Activated naive CD8-positive, alpha-beta T cell treated with anti-CD3 and anti-CD28 coated beads, Interleukin-2, amount 50 U/mL, for 16 hours (primary cell): ENCODE results near the gene TRAF3IP1.
"Not testable (repeated sequence)": the region's sequence is repeated elsewhere in the genome, so short reads cannot be mapped to it uniquely, and the experiment has no call there.

ENCODE experiments used
- DNase-seq: peaks from one replicate; pipeline ENCODE4 v3.0.0-alpha.2; 2020; ENCODE audit warnings: low read depth, low spot score

Gene TRAF3IP1, protein sequence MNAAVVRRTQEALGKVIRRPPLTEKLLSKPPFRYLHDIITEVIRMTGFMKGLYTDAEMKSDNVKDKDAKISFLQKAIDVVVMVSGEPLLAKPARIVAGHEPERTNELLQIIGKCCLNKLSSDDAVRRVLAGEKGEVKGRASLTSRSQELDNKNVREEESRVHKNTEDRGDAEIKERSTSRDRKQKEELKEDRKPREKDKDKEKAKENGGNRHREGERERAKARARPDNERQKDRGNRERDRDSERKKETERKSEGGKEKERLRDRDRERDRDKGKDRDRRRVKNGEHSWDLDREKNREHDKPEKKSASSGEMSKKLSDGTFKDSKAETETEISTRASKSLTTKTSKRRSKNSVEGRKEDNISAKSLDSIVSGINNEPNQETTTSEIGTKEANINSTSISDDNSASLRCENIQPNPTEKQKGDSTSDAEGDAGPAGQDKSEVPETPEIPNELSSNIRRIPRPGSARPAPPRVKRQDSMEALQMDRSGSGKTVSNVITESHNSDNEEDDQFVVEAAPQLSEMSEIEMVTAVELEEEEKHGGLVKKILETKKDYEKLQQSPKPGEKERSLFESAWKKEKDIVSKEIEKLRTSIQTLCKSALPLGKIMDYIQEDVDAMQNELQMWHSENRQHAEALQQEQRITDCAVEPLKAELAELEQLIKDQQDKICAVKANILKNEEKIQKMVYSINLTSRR

GRCh38 chr2:238320246-238320647, at the start of gene TRAF3IP1:
TSS of gene TRAF3IP1 (plus strand) at chr2:238320518. CDS start at chr2:238320663, 145 bp downstream.
- peak; percentile 69 for DNase-seq

DNA sequence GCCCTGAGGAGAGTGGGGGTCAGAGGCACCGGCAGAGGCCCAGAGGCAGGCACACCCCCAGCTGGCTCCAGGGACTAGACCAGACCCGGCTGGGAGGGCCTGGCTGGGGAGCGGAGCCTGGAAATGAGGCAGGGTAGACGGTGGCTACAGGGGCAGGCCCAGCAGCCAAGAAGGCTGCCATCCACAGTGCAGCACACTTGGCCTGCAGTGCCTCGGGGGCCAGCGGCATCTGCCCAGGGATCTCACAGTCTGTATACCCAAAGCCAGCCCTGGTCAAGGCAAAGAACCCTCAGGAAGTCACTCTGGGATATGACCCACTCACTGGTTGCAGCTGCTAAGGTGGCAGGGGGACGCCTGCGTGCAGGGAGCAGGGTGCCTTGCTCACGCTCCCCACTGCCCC, 49.7 kb upstream of the TRAF3IP1 start:
- DNase-seq = no peak

- DNase-seq = no peak
Observed at GRCh38 chr2:238271061-238271554, 49.2 kb upstream of the TRAF3IP1 start.

DNA sequence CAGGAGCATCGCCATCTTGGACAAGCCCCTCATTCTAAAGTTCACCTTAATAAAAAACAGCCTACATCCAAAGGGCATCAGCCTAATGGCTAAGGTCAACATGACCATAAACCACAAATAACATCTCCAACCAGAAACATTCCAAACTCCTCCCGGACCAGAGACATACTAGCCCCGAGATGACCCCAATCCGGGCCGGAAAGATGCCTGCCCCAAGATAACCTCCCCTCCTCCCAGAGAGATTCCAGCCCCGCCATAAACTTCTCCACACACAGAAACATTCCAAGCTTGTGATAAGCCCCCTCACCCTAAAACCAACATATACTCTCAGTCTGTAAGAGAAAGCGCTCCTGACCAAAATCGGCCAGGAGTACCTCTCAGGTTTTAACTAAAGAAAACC, 48.6 kb upstream of the TRAF3IP1 start:
- DNase-seq = not testable (repeated sequence)

- no peak for DNase-seq
Observed at GRCh38 chr2:238272156-238272555, 48.2 kb upstream of the TRAF3IP1 start.

DNA sequence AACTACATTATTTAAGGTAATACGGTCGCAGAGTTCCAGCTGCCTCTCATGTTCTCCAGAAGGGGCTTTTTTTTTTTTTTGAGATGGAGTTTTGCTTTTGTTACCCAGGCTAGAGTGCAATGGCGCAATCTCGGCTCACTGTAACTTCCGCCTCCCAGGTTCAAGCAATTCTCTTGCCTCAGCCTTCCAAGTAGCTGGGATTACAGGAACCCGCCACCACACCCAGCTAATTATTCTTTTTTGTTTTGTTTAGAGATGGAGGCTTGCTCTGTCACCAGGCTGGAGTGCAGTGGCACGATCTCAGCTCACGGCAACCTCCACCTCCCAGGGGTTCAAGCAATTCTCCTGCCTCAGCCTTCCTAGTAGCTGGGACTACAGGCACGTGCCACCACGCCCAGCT, 46.9 kb upstream of the TRAF3IP1 start:
- not testable (repeated sequence) for DNase-seq

GRCh38 chr2:238274152-238274865, 46.0 kb upstream of the TRAF3IP1 start:
- no peak for DNase-seq

GRCh38 chr2:238277695-238278094, 42.6 kb upstream of the TRAF3IP1 start:
- no peak for DNase-seq

DNA sequence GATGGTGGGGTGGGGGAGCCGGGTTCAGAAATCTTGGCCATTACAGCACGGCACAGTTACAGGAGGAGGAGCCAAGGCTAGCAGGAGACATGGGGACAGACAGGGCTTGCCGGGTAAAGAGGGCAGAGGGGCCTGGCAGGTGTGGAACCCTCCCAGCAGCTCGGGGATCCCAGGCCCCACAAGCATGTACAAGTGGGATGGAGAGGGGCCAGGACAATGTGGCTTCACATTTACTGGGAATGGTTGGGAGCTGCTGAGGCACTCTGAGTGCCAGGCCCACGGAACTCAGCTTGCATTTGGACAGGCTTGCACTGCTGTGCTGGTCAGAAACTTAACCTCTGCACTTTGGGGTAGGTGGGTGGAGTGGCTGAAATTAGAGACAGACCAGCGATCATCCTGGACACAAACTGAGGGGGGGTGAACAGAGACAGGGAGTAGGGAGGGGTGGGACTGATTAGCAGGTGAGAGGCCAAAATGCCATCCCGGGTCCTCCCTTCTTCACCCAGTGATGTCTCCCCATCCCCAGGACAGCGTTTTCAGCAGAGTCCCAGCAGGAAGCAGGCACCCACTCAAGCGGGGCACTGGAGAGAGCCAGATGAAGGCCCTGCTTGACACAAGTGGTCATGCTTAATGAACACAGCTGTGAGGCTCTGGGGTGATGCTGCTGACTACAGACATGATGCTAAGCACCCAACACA, 41.5 kb upstream of the TRAF3IP1 start:
- no peak for DNase-seq

- no peak for DNase-seq
Observed at GRCh38 chr2:238279324-238279682, 41.0 kb upstream of the TRAF3IP1 start.

GRCh38 chr2:238280083-238280825, 40.1 kb upstream of the TRAF3IP1 start:
- DNase-seq = no peak

- DNase-seq = no peak
Observed at GRCh38 chr2:238281826-238282480, 38.4 kb upstream of the TRAF3IP1 start.

DNA sequence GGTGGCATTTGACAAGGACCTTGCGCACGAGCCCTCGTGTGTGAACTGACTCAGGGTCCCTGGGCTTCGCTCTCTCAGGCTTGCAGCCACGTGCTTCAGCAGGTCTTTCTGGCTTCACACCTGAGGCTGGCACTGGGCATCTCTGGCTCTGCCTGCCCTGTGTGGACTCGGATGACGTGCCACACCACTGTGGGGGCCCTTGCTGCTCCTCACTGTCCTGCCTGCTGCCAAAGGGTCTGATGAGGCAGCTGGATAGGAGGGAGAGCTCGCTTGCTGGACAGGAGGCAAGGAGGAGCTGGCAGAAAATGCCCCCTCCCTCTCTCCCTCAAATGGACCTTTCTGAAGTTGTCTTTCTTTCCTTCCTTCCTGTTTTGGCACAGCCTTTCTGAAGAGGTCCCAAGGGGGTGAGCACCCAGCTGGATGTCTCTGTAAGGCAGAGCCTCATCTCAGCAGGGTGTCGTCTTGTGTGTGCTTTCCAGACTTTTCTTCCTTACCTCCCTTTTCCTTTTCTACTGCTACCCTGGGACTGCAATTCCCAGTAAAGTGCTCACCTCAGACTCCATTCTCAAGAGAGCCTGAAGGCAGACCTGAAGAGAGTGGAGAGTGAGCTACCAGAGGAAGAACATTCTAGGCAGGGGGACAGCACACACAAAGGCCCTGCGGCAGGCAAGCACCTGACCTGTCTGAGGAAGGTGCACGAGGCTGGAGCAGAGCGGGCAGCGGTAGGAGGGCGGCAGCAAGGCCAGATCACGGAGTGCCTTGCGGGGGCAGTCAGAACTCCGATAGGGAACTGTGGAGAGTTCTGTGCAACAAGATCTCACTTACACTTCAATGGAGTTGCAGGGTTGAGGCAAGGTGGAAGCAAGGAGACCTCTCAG, 37.2 kb upstream of the TRAF3IP1 start:
- no peak for DNase-seq

DNA sequence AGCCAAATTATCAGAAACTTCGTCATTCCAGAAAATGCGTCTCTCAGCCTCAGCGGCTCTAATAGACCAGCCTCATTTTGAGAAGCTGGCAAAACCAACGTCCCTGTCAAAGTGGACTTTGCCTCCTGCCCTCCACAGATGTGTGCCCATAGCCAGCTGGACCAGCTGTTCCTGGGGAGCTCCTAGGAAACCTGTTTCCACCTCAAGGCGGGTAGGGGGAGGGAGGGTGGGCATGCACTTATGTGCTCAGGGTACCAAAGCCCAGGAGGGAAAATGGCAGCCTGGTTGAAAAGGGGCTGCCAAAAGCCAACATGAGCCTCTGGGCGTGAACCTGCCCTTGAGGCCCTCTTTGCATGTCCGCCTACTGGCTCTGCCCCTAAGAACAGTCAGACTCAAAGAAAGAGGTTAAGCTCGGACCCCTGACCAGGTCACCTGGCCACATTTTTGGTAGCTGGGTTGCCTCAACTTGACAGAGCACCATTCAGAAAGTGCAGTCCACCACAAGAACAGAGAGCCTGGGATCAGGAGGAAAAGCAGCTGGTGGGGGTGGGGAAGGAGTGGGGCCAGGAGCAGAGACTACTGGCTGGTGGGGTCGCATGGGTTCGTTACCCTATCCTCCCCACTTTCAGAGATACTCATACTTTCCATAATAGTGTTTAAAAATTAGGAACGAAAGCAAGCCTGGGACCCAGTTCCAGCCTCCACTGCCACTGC, 35.4 kb upstream of the TRAF3IP1 start:
- DNase-seq = no peak

- DNase-seq = no peak
Observed at GRCh38 chr2:238285653-238286082, 34.6 kb upstream of the TRAF3IP1 start.

DNA sequence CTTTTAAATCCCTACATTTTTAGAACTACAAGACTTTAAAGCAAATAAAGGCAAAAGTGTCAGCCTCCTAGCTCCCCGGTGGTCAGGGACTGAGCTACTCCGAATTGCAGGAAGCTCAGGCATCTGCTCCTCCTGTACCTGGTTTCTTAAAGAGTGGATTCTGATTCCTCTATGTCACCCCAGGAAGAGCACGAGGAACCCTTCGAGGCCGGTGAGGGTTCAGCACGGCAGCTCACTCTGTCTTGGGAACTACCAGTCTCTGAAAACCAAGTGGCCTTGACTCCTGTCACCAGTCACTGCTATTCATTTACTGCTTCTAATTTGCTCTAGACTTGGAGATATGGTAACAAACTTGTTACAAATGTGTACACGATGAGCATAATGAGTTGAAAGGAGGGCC, 34.2 kb upstream of the TRAF3IP1 start:
- DNase-seq = no peak

GRCh38 chr2:238286551-238286950, 33.8 kb upstream of the TRAF3IP1 start:
- no peak for DNase-seq

- DNase-seq = no peak
Observed at GRCh38 chr2:238286987-238287736, 33.2 kb upstream of the TRAF3IP1 start.
